ENCODE measurements around the gene ZNF771. TPM values are rescaled to one million over a fixed set of nuclear protein-coding genes. Genes with fewer than 3 reads are reported as not detected.

Gene ZNF771
- total and polyA plus RNA-seq, 8 donors: 1.2 to 28.7 (median 6.6) TPM

DNA sequence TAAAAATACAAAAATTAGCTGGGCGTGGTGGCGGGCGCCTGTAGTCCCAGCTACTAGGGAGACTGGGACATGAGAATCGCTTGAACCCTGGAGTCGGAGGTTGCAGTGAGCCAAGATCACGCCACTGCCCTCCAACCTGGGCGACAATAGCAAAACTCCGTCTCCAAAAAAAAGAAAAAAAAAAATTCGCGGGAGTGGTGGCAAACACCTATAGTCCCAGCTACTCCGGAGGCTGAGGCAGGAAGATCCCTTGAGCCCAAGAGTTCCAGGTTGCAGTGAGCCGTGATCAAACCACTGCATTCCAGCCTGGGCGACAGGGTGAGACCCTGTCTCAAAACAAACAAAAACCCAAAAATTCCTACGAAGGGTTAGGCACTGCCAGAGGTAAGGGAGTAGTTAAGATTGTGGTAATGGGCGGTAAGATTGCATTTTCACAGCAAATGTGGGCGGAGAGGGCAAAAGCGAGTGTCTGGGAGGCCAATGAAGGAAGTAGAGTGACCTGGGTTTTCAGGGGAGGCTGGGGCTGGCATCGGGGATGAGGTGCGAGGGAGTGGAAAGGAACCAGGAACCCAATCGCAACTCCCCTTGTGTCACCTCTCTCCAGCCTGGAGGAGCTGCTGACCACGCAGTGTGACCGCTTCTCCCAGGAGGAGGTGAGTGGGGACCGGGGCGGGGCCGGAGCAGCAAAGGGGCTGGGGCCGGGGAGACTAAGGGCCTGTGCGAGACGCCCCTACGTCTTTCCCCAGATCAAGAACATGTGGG, 30.2 kb upstream of the ZNF771 start:
- intact Hi-C loops (cut with DNase I; ENCODE audit: low total_unique reads): no loop called here
- Histone ChIP-seq H3K9me3 (no peaks in the 10 kb centered on the region), H3K27ac (peak overlapping the region; percentile 98 to 100 (median 99)), H3K4me1 (peaks cover 19 to 37% (median 30%) of the 10 kb centered on the region in 4 donors), H3K36me3 (no peaks in the 10 kb centered on the region), H3K4me3 (peak overlapping the region; percentile 61 to 73 (median 66)), H3K27me3 (no peaks in the 10 kb centered on the region)
- WGBS, 5 donors: 30 to 36% (median 32%) methylated on average over 28 to 29 of the region's 29 CpGs
- TF ChIP-seq POLR2A (IDR thresholded peaks at IDR 0.05) (no peak), POLR2AphosphoS5 (IDR thresholded peaks at IDR 0.05) (no peak), CTCF (IDR thresholded peaks at IDR 0.05) (no peak), EP300 (IDR thresholded peaks at IDR 0.05) (no peak)
- no peak for DNase-seq

- 0 to 2% (median 1%) methylated on average over 20 to 39 of the region's 39 CpGs for WGBS, 5 donors
- no peak for TF ChIP-seq CTCF (IDR thresholded peaks at IDR 0.05)
- peak in 2 of 4 donors; percentile 4 to 50 for TF ChIP-seq POLR2A (IDR thresholded peaks at IDR 0.05)
- TF ChIP-seq EP300 (IDR thresholded peaks at IDR 0.05): peak; percentile 34
- peak; percentile 40 to 87 (median 73) for TF ChIP-seq POLR2AphosphoS5 (IDR thresholded peaks at IDR 0.05)
- H3K27me3 ChIP-seq: no peaks in the 10 kb centered on the region
- DNase-seq: peak; percentile 94 to 97
- intact Hi-C loops (cut with DNase I; ENCODE audit: low total_unique reads): no loop called here
- H3K4me1 ChIP-seq: peaks cover 19 to 37% (median 30%) of the 10 kb centered on the region in 4 donors
- H3K9me3 ChIP-seq: no peaks in the 10 kb centered on the region
- no peaks in the 10 kb centered on the region for H3K36me3 ChIP-seq
- H3K27ac ChIP-seq: peak overlapping the region; percentile 98 to 100 (median 99)
- H3K4me3 ChIP-seq: peak overlapping the region; percentile 61 to 73 (median 66)
Measured at GRCh38 chr16:30377812-30378235, 29.6 kb upstream of the ZNF771 start.

- TF ChIP-seq EP300 (IDR thresholded peaks at IDR 0.05) (no peak), CTCF (IDR thresholded peaks at IDR 0.05) (peak in 1 of 7 experiments; percentile 9), POLR2A (IDR thresholded peaks at IDR 0.05) (no peak), POLR2AphosphoS5 (IDR thresholded peaks at IDR 0.05) (peak in 2 of 3 donors; percentile 48 to 83)
- H3K9me3 ChIP-seq: no peaks in the 10 kb centered on the region
- peak overlapping the region; percentile 98 to 100 (median 99) for H3K27ac ChIP-seq
- no peaks in the 10 kb centered on the region for H3K36me3 ChIP-seq
- H3K4me3 ChIP-seq: peak overlapping the region; percentile 61 to 73 (median 66)
- DNase-seq: peak; percentile 99 to 100
- WGBS, 5 donors: 0 to 1% (median 1%) methylated on average over 42 to 67 of the region's 67 CpGs
- intact Hi-C loops (cut with DNase I; ENCODE audit: low total_unique reads): no loop called here
- H3K27me3 ChIP-seq: no peaks in the 10 kb centered on the region
- peaks cover 19 to 37% (median 30%) of the 10 kb centered on the region in 4 donors for H3K4me1 ChIP-seq
Measured at GRCh38 chr16:30378236-30379157, 28.9 kb upstream of the ZNF771 start.

DNA sequence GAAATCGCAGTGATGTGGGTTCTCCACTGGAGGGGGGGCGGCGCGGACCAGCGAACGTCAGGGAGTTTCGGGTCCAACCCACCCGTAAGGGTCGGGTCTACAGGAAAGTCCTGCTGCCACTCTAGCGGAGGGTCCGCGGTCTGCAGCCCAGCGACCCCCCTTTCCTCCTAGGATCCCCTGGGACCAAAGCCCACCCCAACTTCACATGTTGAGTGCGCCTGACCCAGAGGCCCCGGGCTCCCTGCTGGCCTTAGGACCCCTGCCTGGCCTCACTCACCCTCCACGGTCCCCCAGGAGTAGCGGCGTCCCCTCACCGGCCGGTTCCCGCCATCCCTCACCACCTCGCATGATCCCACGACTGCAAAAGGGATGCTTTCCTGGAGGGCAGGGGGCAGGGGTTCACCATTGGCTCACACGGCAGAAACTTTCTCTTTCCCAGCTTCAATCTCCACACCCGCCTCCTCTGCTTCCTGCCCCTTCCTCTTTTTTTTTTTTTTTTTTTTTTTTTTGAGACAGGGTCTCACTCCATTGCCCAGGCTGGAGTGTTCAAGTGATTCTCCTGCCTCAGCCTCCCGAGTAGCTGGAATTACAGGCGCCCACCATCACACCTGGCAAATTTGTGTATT, 28.1 kb upstream of the ZNF771 start:
- H3K9me3 ChIP-seq: no peaks in the 10 kb centered on the region
- peak overlapping the region; percentile 98 to 100 (median 99) for H3K27ac ChIP-seq
- peak overlapping the region; percentile 61 to 73 (median 66) for H3K4me3 ChIP-seq
- no peaks in the 10 kb centered on the region for H3K27me3 ChIP-seq
- H3K4me1 ChIP-seq: peaks cover 19 to 37% (median 30%) of the 10 kb centered on the region in 4 donors
- DNase-seq: no peak
- no peak for TF ChIP-seq POLR2AphosphoS5 (IDR thresholded peaks at IDR 0.05)
- no peak for TF ChIP-seq POLR2A (IDR thresholded peaks at IDR 0.05)
- no peak for TF ChIP-seq CTCF (IDR thresholded peaks at IDR 0.05)
- intact Hi-C loops (cut with DNase I; ENCODE audit: low total_unique reads): no loop called here
- H3K36me3 ChIP-seq: no peaks in the 10 kb centered on the region
- 26 to 46% (median 34%) methylated on average over 16 to 27 of the region's 27 CpGs for WGBS, 5 donors
